Mesendoderm (in vitro differentiated cells): ENCODE data around the gene NHSL1.

Experiments used
- DNase-seq: peaks from one replicate; pipeline ENCODE4 v3.0.0; 2013
- H2AK5ac ChIP-seq: 2 replicates; pipeline ENCODE4 v1.6.1; 2013; ENCODE audit warnings: low read length, inconsistent platforms
- H2BK120ac ChIP-seq: 2 replicates; pipeline ENCODE4 v1.6.1; 2013; ENCODE audit warnings: low read depth, mild to moderate bottlenecking, low read length, moderate library complexity, mixed read lengths
- H2BK15ac ChIP-seq: replicated peaks from 2 replicates; pipeline ENCODE4 v1.6.1; 2013; ENCODE audit warnings: low read depth, mild to moderate bottlenecking, moderate library complexity
- H2BK5ac ChIP-seq: 2 replicates; pipeline ENCODE4 v1.6.1; 2013; ENCODE audit warnings: low read length, inconsistent platforms
- H3K18ac ChIP-seq: 2 replicates; pipeline ENCODE4 v1.6.1; 2013; ENCODE audit warnings: mild to moderate bottlenecking, low read length, mixed read lengths
- H3K23ac ChIP-seq: one replicate; pipeline ENCODE4 v1.6.1; 2013; ENCODE audit warnings: low read length
- H3K27ac ChIP-seq: 2 replicates; pipeline ENCODE4 v1.5.1; 2013; ENCODE audit warnings: low read depth, mild to moderate bottlenecking, inconsistent platforms, low read length, moderate library complexity
- H3K27me3 ChIP-seq: 2 replicates; pipeline ENCODE4 v1.6.1; 2013; ENCODE audit warnings: low read length, control low read depth, mild to moderate bottlenecking, inconsistent platforms; ENCODE audit not compliant: insufficient read depth, poor library complexity
- H3K36me3 ChIP-seq: 2 replicates; pipeline ENCODE4 v1.6.1; 2013; ENCODE audit warnings: low read length, inconsistent platforms; ENCODE audit not compliant: control insufficient read depth, insufficient read depth
- H3K4ac ChIP-seq: one replicate; pipeline ENCODE4 v1.6.1; 2013; ENCODE audit warnings: low read depth, mild to moderate bottlenecking, low read length, moderate library complexity
- H3K4me1 ChIP-seq: 2 replicates; pipeline ENCODE4 v1.6.1; 2013; ENCODE audit warnings: low read depth, low read length, inconsistent platforms; ENCODE audit not compliant: control insufficient read depth
- H3K4me2 ChIP-seq: 2 replicates; pipeline ENCODE4 v1.6.1; 2013; ENCODE audit warnings: low read length
- H3K4me3 ChIP-seq: 2 replicates; pipeline ENCODE4 v1.5.1; 2013; ENCODE audit warnings: mild to moderate bottlenecking, low read length
- H3K56ac ChIP-seq: one replicate; pipeline ENCODE4 v1.6.1; 2013; ENCODE audit warnings: low read length
- H3K79me1 ChIP-seq: 2 replicates; pipeline ENCODE4 v1.6.1; 2013; ENCODE audit warnings: low read length, inconsistent platforms
- H3K79me2 ChIP-seq: 2 replicates; pipeline ENCODE4 v1.6.1; 2013; ENCODE audit warnings: mild to moderate bottlenecking, low read length; ENCODE audit not compliant: control insufficient read depth, insufficient read depth
- H3K9ac ChIP-seq: 2 replicates; pipeline ENCODE4 v1.6.1; 2013; ENCODE audit warnings: low read length, inconsistent platforms
- H4K5ac ChIP-seq: one replicate; pipeline ENCODE4 v1.6.1; 2013; ENCODE audit warnings: low read length
- H4K8ac ChIP-seq: one replicate; pipeline ENCODE4 v1.6.1; 2013; ENCODE audit warnings: low read depth, mild to moderate bottlenecking, control low read depth, low read length, moderate library complexity
- WGBS: extraction: QIAGEN DNeasy Blood & Tissue Kit; methylation state at CpG from one replicate; pipeline ENCODE4 v1.1.7; 2013; ENCODE audit warnings: low lambda C conversion rate, missing lambda C conversion rate; ENCODE audit not compliant: insufficient coverage; ENCODE audit errors: extremely low coverage; 5-methylcytosine and 5-hydroxymethylcytosine counted together

The NHSL1 gene

DNA sequence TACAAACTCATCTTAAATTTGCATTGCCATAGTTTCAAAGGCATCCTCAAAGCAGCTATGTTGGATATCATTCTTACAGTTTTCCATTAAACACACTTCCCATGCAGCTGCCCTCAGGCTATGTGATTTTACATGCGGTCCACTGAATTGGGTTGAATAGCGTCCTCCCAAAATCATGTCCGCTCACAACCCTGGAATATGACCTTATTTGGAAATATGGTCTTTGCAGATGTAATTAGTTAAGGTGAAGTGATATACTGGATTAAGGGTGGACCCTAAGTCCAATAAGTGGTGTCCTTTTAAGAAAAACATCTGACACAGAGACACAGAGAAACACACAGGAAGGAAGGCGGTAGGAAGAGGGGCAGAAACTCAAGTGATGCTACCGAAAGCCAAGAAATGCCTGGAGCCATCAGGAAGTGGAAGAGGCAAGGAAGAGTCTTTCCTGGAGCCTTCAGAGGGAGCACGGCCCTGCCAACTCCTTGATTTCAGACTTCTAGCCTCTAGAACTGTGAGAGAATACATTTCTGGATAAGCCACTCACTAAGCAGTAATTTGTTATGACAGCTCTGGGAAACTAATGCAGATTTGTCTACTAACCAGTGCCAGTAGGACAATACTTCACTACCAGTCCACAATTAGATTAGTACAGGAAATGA, 42.7 kb upstream of the NHSL1 start:
- no CpG with 5 or more reads among the region's 6 CpGs for WGBS
- H2BK15ac ChIP-seq = no peak overlapping the region
- H3K27me3 ChIP-seq = no peaks in the 10 kb centered on the region
- peak overlapping the region; percentile 79 for H3K18ac ChIP-seq
- H2AK5ac ChIP-seq = no peak overlapping the region
- H2BK5ac ChIP-seq = no peak overlapping the region
- peak overlapping the region; percentile 59 for H3K4ac ChIP-seq
- H3K23ac ChIP-seq = no peak overlapping the region
- H3K4me3 ChIP-seq = no peak overlapping the region
- no peak overlapping the region for H3K4me2 ChIP-seq
- peaks cover 40% of the 10 kb centered on the region for H3K79me2 ChIP-seq
- no peak overlapping the region for H3K27ac ChIP-seq
- peaks cover 4% of the 10 kb centered on the region for H3K79me1 ChIP-seq
- DNase-seq = peak; percentile 61
- H2BK120ac ChIP-seq = peak overlapping the region; percentile 16
- no peak overlapping the region for H4K5ac ChIP-seq
- no peak overlapping the region for H3K56ac ChIP-seq
- peaks cover 9% of the 10 kb centered on the region for H3K4me1 ChIP-seq
- H4K8ac ChIP-seq = no peak overlapping the region
- H3K36me3 ChIP-seq = no peaks in the 10 kb centered on the region
- no peak overlapping the region for H3K9ac ChIP-seq

DNA sequence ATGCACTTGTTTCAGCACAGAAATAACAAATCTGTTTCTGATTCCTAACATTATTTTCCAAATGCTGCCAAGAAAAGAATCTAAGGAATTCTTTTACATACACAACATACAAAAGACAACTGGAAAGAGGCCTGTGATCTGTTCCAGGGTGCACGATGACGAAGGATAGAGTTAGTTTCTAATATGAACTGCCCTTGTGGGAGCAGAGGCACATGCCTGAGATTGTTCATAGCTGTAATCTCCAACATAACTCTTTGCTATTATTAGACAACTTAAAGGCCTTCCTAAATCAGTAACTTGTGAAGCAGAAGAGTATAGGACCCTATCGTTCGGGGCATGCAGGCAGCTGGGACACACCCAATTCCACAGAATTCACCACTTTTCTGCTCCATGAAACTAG, 41.2 kb upstream of the NHSL1 start:
- Histone ChIP-seq H4K8ac (no peak overlapping the region), H3K9ac (no peak overlapping the region), H2BK120ac (no peak overlapping the region), H3K4me3 (no peak overlapping the region), H3K18ac (no peak overlapping the region), H2BK15ac (no peak overlapping the region), H3K36me3 (no peaks in the 10 kb centered on the region), H2AK5ac (no peak overlapping the region), H4K5ac (no peak overlapping the region), H3K4me1 (peaks cover 10% of the 10 kb centered on the region), H3K4ac (no peak overlapping the region), H2BK5ac (no peak overlapping the region), H3K27ac (no peak overlapping the region), H3K4me2 (no peak overlapping the region), H3K79me1 (peaks cover 4% of the 10 kb centered on the region), H3K27me3 (no peaks in the 10 kb centered on the region), H3K56ac (no peak overlapping the region), H3K79me2 (peaks cover 40% of the 10 kb centered on the region), H3K23ac (no peak overlapping the region)
- DNase-seq = no peak
- no CpG with 5 or more reads among the region's 4 CpGs for WGBS

DNA sequence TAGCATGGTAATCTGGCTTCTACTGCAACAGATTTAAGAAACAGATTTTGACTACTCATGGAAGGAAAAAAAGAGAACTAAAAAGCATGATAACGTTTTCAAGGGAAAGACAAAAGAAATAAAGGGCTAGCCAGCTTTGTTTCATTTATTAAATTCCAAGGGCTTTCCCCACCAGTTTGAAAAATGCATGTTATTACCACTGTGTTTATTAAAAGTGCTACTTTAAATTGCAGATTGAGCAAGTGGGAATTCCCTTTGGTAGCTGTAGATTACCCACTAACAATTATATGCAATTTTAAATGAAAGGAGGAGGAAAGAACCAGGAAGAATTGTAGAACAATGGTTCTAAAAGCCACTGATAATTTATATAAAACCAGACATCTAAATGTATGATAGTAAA, 40.6 kb upstream of the NHSL1 start:
- Histone ChIP-seq H3K18ac (no peak overlapping the region), H4K5ac (no peak overlapping the region), H2BK15ac (no peak overlapping the region), H2BK5ac (no peak overlapping the region), H3K36me3 (no peaks in the 10 kb centered on the region), H3K27me3 (no peaks in the 10 kb centered on the region), H3K4ac (no peak overlapping the region), H2AK5ac (no peak overlapping the region), H3K9ac (no peak overlapping the region), H3K4me2 (no peak overlapping the region), H2BK120ac (no peak overlapping the region), H3K4me1 (peaks cover 10% of the 10 kb centered on the region), H3K56ac (no peak overlapping the region), H3K4me3 (no peak overlapping the region), H3K23ac (no peak overlapping the region), H4K8ac (no peak overlapping the region), H3K79me1 (peaks cover 4% of the 10 kb centered on the region), H3K27ac (no peak overlapping the region), H3K79me2 (peaks cover 40% of the 10 kb centered on the region)
- DNase-seq = no peak
- no CpG with 5 or more reads among the region's 1 CpG for WGBS

DNA sequence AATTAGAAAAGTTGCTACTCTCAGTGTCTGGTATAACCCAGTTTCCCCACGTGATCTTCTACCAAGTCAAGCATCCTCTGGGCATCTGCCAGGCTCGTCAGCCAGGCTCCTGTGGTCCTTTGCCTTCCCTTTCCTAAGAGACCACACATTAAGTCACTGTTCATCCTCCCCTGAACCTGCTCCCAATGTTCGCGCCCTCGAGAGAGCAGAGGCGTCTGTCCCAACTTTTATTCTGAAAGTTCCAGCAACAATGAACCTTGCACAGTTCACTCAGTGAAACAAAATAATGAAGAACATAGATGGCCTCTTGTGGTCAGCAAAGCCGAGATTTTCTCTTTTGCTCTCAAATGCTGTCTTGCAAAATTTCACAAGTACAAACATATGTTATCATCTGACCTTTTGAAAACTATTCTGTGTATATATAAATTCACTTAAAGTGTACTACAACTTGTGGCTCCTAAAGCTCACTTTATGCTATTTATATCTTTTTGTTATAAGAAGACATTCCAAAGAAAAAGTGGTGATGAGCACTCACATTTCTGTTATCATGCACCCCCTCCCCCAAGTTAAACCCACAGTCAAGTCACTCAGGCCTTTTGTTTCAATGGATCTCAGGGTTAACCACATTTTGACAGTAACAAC, 39.2 kb upstream of the NHSL1 start:
- DNase-seq = no peak
- WGBS = no CpG with 5 or more reads among the region's 7 CpGs
- Histone ChIP-seq H3K27me3 (no peaks in the 10 kb centered on the region), H3K36me3 (no peaks in the 10 kb centered on the region), H2AK5ac (peak overlapping the region; percentile 1), H4K8ac (no peak overlapping the region), H3K79me1 (peaks cover 7% of the 10 kb centered on the region), H3K56ac (no peak overlapping the region), H2BK15ac (no peak overlapping the region), H3K79me2 (peaks cover 32% of the 10 kb centered on the region), H3K4ac (no peak overlapping the region), H3K4me1 (peaks cover 10% of the 10 kb centered on the region), H3K27ac (no peak overlapping the region), H2BK120ac (no peak overlapping the region), H3K23ac (no peak overlapping the region), H4K5ac (no peak overlapping the region), H3K4me2 (no peak overlapping the region), H3K18ac (no peak overlapping the region), H2BK5ac (no peak overlapping the region), H3K4me3 (no peak overlapping the region), H3K9ac (no peak overlapping the region)

DNA sequence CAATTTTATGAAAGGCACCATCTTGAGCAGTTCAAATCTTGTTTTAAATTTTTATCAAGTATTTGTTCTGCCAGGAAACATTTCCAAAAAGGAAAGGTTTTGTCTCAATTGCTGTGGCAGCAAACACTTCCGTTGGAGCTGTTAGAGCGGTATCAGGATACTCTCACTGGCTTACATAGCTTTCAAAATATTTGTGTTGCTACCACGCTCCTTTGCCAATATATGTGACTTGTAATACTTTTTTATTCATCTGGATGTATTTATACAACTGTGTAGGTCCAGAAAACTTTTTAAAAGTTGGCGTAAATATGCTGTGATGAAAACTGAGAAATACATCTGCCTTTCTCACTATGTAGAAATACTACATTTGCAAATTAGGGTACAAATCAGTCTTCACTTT, 37.8 kb upstream of the NHSL1 start:
- Histone ChIP-seq H3K4me1 (peaks cover 10% of the 10 kb centered on the region), H3K79me1 (peaks cover 10% of the 10 kb centered on the region), H3K18ac (no peak overlapping the region), H3K27me3 (no peaks in the 10 kb centered on the region), H2BK5ac (no peak overlapping the region), H3K4ac (no peak overlapping the region), H2AK5ac (no peak overlapping the region), H3K4me3 (no peak overlapping the region), H2BK15ac (no peak overlapping the region), H2BK120ac (no peak overlapping the region), H4K5ac (no peak overlapping the region), H3K79me2 (peaks cover 21% of the 10 kb centered on the region), H3K23ac (no peak overlapping the region), H4K8ac (no peak overlapping the region), H3K9ac (no peak overlapping the region), H3K56ac (no peak overlapping the region), H3K36me3 (no peaks in the 10 kb centered on the region), H3K27ac (no peak overlapping the region), H3K4me2 (no peak overlapping the region)
- WGBS = no CpG with 5 or more reads among the region's 4 CpGs
- no peak for DNase-seq
